ENCODE measurements around the gene PDYN. TPM values are rescaled to one million over a fixed set of nuclear protein-coding genes. Genes with fewer than 3 reads are reported as not detected.

Gene PDYN
- total RNA-seq, 4 donors from 2014 or later: not detected

DNA sequence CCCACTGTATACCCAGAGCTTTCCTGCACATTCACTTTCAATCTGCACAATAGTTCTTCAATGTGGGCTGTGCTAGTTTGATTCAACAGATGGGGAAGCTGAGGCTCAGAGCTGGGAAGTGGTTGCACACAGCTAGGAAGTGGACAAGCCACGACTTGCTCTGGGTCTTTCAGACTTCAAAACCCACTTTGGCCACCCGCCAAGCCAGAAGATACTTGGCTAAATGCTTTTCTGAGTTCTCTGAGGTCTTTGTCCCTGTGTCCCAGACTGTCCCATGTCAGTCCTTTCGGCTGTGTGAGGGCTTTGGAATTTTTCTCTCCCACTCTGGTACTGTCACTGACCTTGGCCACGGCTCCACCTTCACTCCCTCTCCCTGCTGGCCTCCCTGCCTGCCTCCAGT is 10.6 kb downstream of the PDYN start:
- Histone ChIP-seq H3K27ac (no peak overlapping the region), H3K9me3 (no peaks in the 10 kb centered on the region), H3K4me1 (no peaks in the 10 kb centered on the region), H3K36me3 (no peaks in the 10 kb centered on the region), H3K27me3 (peaks cover 45% of the 10 kb centered on the region), H3K4me3 (no peak overlapping the region)
- TF ChIP-seq POLR2AphosphoS5 (IDR thresholded peaks at IDR 0.05) (no peak), EP300 (IDR thresholded peaks at IDR 0.05) (no peak), POLR2A (IDR thresholded peaks at IDR 0.05) (no peak)
- TF ChIP-seq, protein P1, sequence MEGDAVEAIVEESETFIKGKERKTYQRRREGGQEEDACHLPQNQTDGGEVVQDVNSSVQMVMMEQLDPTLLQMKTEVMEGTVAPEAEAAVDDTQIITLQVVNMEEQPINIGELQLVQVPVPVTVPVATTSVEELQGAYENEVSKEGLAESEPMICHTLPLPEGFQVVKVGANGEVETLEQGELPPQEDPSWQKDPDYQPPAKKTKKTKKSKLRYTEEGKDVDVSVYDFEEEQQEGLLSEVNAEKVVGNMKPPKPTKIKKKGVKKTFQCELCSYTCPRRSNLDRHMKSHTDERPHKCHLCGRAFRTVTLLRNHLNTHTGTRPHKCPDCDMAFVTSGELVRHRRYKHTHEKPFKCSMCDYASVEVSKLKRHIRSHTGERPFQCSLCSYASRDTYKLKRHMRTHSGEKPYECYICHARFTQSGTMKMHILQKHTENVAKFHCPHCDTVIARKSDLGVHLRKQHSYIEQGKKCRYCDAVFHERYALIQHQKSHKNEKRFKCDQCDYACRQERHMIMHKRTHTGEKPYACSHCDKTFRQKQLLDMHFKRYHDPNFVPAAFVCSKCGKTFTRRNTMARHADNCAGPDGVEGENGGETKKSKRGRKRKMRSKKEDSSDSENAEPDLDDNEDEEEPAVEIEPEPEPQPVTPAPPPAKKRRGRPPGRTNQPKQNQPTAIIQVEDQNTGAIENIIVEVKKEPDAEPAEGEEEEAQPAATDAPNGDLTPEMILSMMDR (IDR thresholded peaks at IDR 0.05): no peak
- ATAC-seq: no peak
- 43 to 56% methylated on average over 2 to 4 of the region's 4 CpGs for WGBS, 2 donors (ENCODE audit: low coverage in 1 of 2)

DNA sequence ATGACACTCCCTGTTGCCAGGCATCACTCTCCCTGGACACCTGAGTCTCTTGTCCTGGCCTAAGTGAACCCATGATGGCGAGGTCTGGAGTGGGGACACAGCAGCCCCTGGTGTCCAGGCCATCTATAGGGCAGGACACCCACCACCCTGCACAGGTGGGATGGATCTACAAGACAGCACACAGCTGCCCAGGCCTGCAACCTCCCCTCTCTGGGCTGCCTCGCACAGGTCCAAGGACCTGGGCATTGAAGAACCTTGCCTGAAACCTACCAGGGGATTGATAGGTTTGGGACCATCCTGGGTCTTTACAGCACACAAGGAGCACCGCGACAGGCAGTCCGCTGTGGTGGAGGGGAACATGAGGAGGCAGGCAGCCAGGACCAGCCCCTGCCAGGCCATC is 11.2 kb downstream of the PDYN start:
- H3K27me3 ChIP-seq: peaks cover 45% of the 10 kb centered on the region
- no peaks in the 10 kb centered on the region for H3K4me1 ChIP-seq
- H3K27ac ChIP-seq: no peak overlapping the region
- H3K36me3 ChIP-seq: no peaks in the 10 kb centered on the region
- H3K4me3 ChIP-seq: no peak overlapping the region
- no peaks in the 10 kb centered on the region for H3K9me3 ChIP-seq
- no CpG with 5 or more reads among the region's 5 CpGs for WGBS, 2 donors (ENCODE audit: low coverage in 1 of 2)
- TF ChIP-seq POLR2AphosphoS5 (IDR thresholded peaks at IDR 0.05): no peak
- no peak for TF ChIP-seq EP300 (IDR thresholded peaks at IDR 0.05)
- TF ChIP-seq, protein P1 (IDR thresholded peaks at IDR 0.05): no peak
- TF ChIP-seq POLR2A (IDR thresholded peaks at IDR 0.05): no peak
- no peak for ATAC-seq

DNA sequence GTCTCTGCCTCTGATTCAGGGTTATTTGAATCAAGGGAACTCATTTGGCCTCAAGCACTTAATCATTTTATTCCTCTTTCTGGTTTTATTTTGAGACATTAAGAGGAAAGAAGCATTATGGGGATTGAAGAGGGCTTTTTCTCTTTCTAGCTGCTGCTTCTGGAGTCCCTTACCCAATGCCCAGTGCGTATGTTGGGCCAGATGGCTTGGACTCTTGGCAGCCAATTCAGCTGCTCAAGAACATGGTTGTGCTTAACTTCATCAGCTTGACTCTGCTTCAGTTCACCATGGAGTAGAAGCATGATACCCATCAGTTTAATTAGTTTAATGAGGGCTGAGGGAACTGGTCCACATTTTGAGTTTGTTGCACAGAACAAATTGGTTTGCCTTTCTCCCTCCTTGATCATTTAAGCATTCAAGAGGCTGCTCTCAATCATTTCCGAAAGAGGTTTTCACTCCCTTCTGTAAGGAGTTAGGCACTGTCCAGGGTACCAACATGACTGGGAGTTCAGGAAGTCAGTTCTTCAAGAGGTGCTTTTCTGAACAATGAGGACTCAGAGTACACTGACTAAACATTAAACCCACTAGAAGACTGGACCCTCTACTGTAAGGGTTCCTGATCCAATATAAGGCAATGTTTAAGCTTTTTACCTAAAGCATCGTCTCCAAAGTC is 14.6 kb downstream of the PDYN start:
- Histone ChIP-seq H3K4me3 (no peak overlapping the region), H3K27ac (no peak overlapping the region), H3K27me3 (peaks cover 46% of the 10 kb centered on the region), H3K36me3 (no peaks in the 10 kb centered on the region), H3K9me3 (no peaks in the 10 kb centered on the region), H3K4me1 (no peaks in the 10 kb centered on the region)
- no peak for TF ChIP-seq POLR2AphosphoS5 (IDR thresholded peaks at IDR 0.05)
- no peak for TF ChIP-seq EP300 (IDR thresholded peaks at IDR 0.05)
- no peak for TF ChIP-seq POLR2A (IDR thresholded peaks at IDR 0.05)
- TF ChIP-seq, protein P1 (IDR thresholded peaks at IDR 0.05): no peak
- ATAC-seq: no peak
- 43 to 49% methylated on average over 2 to 3 of the region's 3 CpGs for WGBS, 2 donors (ENCODE audit: low coverage in 1 of 2)

DNA sequence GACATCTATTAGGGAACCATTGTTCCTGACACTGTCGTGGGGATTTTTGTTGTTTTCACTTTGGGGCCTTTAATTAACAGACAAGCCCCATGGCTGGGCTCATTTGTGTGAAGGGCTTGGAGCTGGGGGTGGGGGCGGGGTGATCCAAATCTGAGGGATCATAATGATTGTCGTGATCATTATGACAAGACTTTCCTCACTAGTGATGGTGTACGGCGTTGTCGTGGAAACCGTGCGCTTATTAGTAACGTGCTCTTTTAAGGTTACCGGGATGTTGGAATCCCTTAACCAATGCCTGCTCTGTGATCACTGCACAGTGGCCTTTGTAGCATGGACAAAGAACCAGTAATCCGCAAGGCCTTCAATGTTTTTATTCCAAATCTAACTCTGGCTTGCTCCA is 18.6 kb downstream of the PDYN start:
- 78 to 82% methylated on average over 3 to 11 of the region's 11 CpGs for WGBS, 2 donors (ENCODE audit: low coverage in 1 of 2)
- TF ChIP-seq EP300 (IDR thresholded peaks at IDR 0.05) (no peak), POLR2AphosphoS5 (IDR thresholded peaks at IDR 0.05) (no peak), POLR2A (IDR thresholded peaks at IDR 0.05) (no peak)
- TF ChIP-seq, protein P1 (IDR thresholded peaks at IDR 0.05): no peak

More for the DNA sequence above, 18.6 kb downstream of the PDYN start:
- no peaks in the 10 kb centered on the region for H3K36me3 ChIP-seq
- H3K27ac ChIP-seq: no peak overlapping the region
- H3K4me1 ChIP-seq: no peaks in the 10 kb centered on the region
- H3K4me3 ChIP-seq: no peak overlapping the region
- H3K9me3 ChIP-seq: no peaks in the 10 kb centered on the region
- peaks cover 55% of the 10 kb centered on the region for H3K27me3 ChIP-seq
- ATAC-seq: no peak

Measured in gastroesophageal sphincter (tissue), 4 donors.